Stimulated activated CD8-positive, alpha-beta memory T cell treated with anti-CD3 and anti-CD28 coated beads, Interleukin-12 subunit alpha, Interleukin-12 subunit beta, amount 100 ng/mL, for 24 hours (primary cell): ENCODE results near the gene ZBTB42.

Experiments used
- DNase-seq: peaks from one replicate; pipeline ENCODE4 v3.0.0-alpha.2; 2020; ENCODE audit errors: extremely low read depth

Gene ZBTB42

GRCh38 chr14:104794993-104795780, 5.7 kb upstream of the ZBTB42 start, which contains the start of gene AKT1:
Gene AKT1 (minus strand): TSS chr14:104795748. CDS start chr14:104792643, 3,105 bp downstream.
- no peak for DNase-seq

DNA sequence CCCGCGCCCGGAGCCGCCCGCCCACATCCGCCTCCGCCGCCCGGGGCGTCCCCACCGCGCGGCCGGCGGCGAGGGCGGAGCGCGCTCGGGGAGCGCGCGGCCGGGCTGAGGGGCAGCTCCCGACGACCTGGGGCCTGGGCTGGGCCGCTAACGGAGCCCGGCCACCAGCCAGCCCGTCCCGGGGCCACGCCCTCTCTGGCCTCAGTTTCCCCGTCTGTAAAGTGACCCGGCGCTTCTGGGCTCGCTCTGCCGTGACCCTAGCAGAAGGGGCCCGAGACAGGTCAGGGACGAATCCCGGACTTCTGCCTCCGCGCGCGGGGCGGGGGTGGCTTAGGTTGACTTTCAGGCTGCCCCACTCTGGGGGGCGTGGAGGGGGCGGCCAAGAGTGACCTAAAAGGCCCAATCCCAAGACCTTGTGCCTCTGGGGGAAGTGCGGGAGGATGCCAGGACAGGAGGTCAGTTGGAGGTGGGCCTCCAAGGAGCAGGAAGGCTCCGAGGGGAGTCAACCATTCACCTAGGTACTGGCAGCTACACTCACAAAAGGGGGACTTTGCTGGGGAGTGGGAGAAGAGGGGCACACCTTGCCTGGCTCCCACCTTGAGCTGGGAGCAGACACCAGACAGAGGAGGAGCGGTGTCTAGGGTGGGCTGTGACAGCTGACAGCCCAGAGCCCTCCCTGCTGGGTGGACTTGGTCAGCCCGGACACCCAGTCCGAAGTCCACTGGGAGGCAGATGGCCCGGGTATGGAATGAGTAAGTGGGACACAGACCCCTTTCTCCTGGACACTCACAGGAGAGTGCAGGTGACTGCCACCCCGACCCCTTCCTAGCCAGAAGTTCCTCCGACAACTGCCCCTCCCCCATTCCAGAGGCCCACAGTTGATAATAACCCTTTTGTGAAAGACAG, 4.9 kb upstream of the ZBTB42 start:
- DNase-seq, result no peak

- no peak for DNase-seq
Observed at GRCh38 chr14:104796687-104797081, 4.2 kb upstream of the ZBTB42 start.

GRCh38 chr14:104797115-104798044, 3.5 kb upstream of the ZBTB42 start:
- no peak for DNase-seq

DNA sequence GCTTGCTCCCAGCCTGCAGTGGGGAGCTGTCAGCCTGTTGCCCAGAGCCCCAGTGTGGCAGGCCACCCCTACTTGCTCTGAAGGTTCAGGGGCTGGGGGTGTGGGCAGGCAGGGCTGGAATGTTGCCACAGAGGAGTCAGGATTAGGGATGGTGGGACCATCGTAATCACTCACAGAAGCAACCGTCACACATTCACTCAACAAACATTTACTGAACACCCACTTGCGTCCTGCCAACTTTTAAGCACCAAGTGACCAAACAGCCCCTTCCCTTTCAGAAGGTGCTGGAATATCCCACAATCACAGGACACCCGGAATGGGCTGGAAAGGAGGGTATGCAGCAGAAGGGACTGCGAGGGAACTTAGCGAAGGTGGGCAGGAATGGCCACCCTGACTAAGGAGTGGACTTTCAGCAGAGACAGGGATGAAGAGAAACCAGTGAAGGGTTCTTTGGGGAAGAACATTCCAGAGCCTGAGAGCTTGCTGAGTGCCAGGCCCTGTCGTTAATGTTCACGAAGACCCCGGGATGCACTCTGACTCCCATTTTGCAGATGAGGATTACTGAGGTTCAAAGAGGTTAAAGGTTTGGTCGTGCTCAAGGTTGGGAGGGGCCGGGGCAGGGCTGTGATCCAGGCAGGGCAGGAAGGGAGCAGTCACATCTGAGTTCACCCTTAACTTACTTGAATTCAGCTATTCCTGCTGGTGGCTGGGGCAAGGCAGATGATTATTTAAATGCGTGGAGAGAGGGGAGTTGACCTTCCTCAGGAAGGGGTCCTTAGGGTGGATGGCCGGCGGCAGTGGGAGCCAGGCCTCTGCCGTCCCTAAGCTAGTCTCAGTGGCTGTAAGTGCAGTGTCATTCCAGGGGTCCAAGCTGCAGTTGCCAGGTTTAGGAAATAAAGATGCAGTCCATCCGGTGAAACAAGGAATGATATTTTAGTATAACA, 2.3 kb upstream of the ZBTB42 start:
- no peak for DNase-seq

- no peak for DNase-seq
Observed at GRCh38 chr14:104799244-104800014, 1.5 kb upstream of the ZBTB42 start.

DNA sequence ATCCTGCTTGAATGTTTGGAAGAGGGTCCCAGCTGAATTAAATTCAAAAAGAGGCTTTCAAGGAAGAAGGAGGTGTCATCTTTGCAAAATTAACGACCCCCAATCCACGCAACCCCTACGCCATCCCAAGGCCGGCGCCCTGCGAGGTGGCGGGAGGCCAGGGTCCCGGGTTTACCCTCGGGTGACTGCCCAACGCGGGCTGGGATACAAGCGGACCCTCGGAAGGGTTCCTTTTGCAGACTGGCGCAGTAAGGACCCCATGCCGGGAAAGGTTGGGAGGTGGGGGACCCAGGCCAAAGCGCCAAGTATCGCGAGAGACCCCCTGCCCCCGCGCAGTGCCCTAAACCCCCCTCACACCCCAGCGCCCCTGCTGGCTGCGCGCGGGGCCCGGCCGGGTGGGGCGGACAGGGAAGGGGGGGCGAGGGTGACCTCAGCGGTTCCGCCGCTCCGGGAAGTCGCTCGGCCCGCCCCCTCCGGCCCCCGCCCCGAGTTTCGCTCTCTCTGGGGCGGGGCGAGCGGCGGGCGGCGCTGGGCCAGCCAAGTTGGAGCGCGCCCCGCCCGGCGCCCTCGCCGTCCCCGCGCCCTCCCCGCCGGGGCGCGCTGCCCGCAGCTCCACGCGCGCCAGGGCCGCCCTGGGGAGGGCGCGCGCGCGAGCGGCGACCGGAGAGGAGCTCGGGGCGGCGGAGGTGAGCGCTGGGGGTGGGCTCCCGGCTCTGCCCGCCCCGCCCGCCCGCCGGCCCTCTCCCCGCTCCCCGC, 708 bp upstream of the ZBTB42 start:
- DNase-seq, result peak; percentile 68

- no peak for DNase-seq
Observed at GRCh38 chr14:104801520-104802393, 856 bp downstream of the ZBTB42 start.

GRCh38 chr14:104802394-104803184, 1.7 kb downstream of the ZBTB42 start:
- DNase-seq, result no peak

DNA sequence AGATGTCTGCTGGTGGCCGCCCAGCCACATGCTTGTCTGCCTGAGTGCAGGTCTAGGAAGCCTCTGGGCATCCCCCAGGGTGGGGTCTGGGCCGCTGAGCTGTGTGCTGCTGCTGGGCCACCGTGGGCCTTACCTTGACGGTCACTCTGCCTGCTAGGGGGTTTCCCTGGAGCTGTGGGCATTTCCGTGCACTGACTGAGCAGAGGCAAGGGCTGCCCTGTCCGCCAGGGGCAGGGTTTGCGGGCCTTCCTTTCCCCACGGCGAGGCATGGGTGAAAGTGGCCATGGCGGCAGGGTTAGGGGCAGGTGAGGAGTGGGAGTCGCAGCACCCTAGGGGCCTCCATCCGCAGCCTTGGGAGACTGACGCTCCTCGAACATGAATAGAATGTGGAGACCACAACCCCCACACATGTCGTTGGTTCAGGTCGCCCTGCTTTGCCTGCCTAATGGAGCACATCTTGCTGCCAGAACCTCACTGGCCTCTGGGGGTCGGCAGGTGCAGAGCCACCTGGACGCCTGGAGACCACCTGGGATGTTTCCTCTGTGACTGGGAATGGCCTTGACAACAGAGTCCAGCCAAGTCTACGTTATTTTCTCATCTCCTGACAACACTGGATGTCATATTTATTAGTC, 2.5 kb downstream of the ZBTB42 start:
- no peak for DNase-seq

DNA sequence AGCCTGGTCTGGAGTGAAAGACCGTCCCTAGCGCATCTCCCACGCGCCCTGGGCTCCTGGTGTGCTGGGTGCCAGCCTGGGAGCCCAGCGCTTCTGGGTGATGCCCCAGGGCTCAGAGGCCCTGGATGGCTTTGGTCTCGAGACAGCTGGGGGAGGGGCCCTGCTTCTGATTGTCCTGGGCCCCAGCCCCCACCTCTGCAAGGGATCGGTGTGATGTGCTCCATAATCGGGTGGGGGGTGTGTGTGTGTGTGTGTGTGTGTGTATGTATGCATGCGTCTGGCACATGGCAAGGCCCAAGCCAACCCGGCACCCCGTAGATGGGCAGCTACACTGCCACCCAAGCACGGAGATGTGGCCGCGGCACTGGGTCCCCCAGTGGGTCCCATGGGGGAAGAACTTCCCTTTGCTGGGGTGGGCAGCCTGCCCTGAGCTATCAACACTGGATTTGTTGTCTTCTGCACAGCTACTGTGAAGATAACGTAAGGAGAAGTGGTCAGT, 3.1 kb downstream of the ZBTB42 start:
- DNase-seq, result no peak

DNA sequence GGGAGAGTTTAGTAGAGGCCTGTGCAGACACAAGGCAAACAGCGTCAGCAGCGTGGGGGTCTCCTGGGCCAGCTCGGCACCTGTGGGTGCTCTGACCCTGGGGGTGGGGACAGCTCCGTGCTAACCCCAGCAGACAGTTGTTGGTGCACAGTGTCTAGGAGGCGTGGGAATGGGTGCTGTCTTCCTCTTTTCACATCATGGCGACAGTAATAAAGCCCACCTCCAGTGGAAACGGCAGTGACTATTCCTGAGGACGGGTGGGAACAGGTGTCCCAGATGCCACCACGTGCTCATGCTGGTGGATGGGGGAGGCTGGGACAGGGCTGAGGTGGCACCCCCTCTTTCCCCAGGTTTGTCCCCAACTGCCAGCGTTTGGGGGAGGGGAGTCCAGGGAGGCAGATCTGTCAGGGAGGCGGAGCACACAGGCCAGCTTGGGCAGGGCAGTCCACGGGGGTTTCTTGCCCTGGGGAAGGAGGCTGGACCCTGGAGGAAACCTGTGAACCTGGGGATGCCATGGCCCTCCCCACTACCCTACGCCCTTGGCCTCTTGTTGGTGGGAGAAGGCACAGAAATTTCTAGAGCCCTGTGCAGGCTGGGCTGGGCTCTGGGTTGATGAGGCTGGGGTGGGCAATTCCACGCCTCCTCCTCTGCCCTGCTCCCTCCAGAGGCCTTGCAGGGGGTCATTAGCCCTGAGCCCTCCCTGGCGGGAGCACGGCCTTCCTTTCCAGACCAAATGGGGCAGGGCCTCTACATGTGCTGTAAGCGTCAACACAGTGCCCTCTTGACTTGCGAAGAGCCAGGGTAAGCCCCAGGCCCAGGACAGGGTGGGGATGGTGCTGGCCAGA, 3.8 kb downstream of the ZBTB42 start:
- no peak for DNase-seq

DNA sequence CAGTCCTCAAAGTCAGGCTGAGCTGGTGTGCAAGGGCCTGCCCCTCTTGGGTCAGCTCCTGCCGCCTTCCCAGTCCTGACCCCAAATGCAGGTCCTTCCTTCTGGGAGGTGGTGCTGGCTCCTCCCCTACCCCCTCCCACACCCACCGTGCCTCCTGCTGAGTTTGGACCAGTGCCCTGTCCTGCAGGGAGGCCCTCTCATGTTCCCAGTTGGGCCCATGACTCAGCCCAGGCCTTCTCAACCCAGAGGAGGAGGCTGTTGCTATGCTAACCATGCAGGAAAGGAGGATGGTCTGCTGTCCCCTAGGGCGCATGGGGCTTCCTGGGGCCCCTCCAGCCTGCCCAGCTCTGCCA, 4.4 kb downstream of the ZBTB42 start:
- DNase-seq, result no peak

- DNase-seq, result no peak
Observed at GRCh38 chr14:104805941-104806624, 5.2 kb downstream of the ZBTB42 start.
